ENCODE data around the gene EMX2. TPM values are rescaled to one million over a fixed set of nuclear protein-coding genes. Genes with fewer than 3 reads are reported as not detected.

EMX2 gene
- total RNA-seq (not detected in 2 replicates), polyA plus RNA-seq (not detected in 2 replicates), polyA minus RNA-seq (not detected in 2 replicates), Bru-seq, nascent RNA (not detected), BruChase-seq, experiment 1, labeled RNA remaining after a 6-hour chase (not detected), BruChase-seq, experiment 2, labeled RNA remaining after a 2-hour chase (not detected)
- polyA plus RNA-seq (2011; cell fraction: cytosol; rRNA removed): not detected in 2 replicates
- not detected in 2 replicates for polyA plus RNA-seq (2011; cell fraction: nucleus; rRNA removed)
- not detected in 2 replicates for polyA plus RNA-seq (2012)
- not detected for polyA minus RNA-seq (2011; cell fraction: cytosol; rRNA and poly(A)+ RNA removed)
- polyA minus RNA-seq (2011; cell fraction: nucleus; rRNA and poly(A)+ RNA removed): not detected in 2 replicates
- long read RNA-seq: 0 reads

DNA sequence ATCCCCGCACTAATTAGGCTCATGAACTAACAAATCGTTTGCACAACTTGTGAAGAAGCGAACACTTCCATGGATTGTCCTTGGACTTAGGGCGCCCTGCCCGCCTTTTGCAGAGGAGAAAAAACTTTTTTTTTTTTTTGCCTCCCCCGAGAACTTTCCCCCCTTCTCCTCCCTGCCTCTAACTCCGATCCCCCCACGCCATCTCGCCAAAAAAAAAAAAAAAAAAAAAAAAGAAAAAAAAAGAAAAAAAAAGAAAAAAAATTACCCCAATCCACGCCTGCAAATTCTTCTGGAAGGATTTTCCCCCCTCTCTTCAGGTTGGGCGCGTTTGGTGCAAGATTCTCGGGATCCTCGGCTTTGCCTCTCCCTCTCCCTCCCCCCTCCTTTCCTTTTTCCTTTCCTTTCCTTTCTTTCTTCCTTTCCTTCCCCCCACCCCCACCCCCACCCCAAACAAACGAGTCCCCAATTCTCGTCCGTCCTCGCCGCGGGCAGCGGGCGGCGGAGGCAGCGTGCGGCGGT is at the start of gene EMX2:
TSS of gene EMX2 (plus strand) at position 41 of the 519 bp plus-strand sequence. CDS start 522 bp downstream, outside the sequence.
- Histone ChIP-seq H3K79me2 (ENCODE audit: control insufficient read depth, insufficient read depth, low read length) (no peaks in the 10 kb centered on the region), H3K9me3 (replicated peaks; ENCODE audit: control insufficient read depth, insufficient read depth, low read length) (no peaks in the 10 kb centered on the region), H3K4me1 (ENCODE audit: control insufficient read depth, extremely low read depth, insufficient read depth, low read length) (peaks cover 2% of the 10 kb centered on the region), H3K9me1 (replicated peaks; ENCODE audit: control insufficient read depth, extremely low read depth, insufficient read depth, low read length) (no peaks in the 10 kb centered on the region), H3K36me3 (ENCODE audit: control insufficient read depth in 2 of 2, extremely low read depth in 1 of 2, insufficient read depth in 2 of 2, low read length in 2 of 2) (no peaks in the 10 kb centered on the region), H3K4me2 (ENCODE audit: insufficient read depth, low read length) (no peak within 1 kb of the TSS), H3K27ac (ENCODE audit: insufficient read depth, low read depth, low read length) (no peak within 1 kb of the TSS), H2AFZ (ENCODE audit: low read depth, low read length) (no peak within 1 kb of the TSS), H4K20me1 (replicated peaks; ENCODE audit: control insufficient read depth, extremely low read depth, insufficient read depth, low read length) (no peaks in the 10 kb centered on the region), H3K4me3 (replicated peaks in 1 of 3; ENCODE audit: insufficient read depth in 1 of 3, low read depth in 1 of 3, low read length in 3 of 3) (no peak within 1 kb of the TSS), H3K9ac (replicated peaks; ENCODE audit: extremely low read depth, insufficient read depth, low read length) (no peak within 1 kb of the TSS), H3K27me3 (ENCODE audit: control insufficient read depth in 2 of 2, insufficient read depth in 2 of 2, low read length in 2 of 2) (peaks cover 89 to 97% of the 10 kb centered on the region in 2 experiments)
- ChIA-PET POLR2A (no interaction called here), CTCF (interaction anchor here (0.9 to 1.2 kb wide), 3 partner anchors 8 to 100 kb away, joined by 3 to 5 read pairs (median 4); no protein-coding TSS in a partner anchor)
- no peak for TF ChIP-seq FOS (IDR thresholded peaks at IDR 0.05; ENCODE audit: borderline replicate concordance, insufficient read depth, low read length)
- TF ChIP-seq EZH2 (IDR thresholded peaks at IDR 0.05; ENCODE audit: borderline replicate concordance, low read depth, low read length, severe bottlenecking): no peak
- no peak for TF ChIP-seq MYC (IDR thresholded peaks at IDR 0.05; ENCODE audit: low read depth, low read length)
- no peak for TF ChIP-seq JUN (IDR thresholded peaks at IDR 0.05; ENCODE audit: borderline replicate concordance, insufficient read depth, insufficient read length, low read depth)
- TF ChIP-seq POLR2AphosphoS5 (IDR thresholded peaks at IDR 0.05; ENCODE audit: insufficient read depth, low read depth, low read length): no peak
- no peak for TF ChIP-seq POLR2A (IDR thresholded peaks at IDR 0.05; ENCODE audit: low read depth, low read length)
- TF ChIP-seq, protein P1, sequence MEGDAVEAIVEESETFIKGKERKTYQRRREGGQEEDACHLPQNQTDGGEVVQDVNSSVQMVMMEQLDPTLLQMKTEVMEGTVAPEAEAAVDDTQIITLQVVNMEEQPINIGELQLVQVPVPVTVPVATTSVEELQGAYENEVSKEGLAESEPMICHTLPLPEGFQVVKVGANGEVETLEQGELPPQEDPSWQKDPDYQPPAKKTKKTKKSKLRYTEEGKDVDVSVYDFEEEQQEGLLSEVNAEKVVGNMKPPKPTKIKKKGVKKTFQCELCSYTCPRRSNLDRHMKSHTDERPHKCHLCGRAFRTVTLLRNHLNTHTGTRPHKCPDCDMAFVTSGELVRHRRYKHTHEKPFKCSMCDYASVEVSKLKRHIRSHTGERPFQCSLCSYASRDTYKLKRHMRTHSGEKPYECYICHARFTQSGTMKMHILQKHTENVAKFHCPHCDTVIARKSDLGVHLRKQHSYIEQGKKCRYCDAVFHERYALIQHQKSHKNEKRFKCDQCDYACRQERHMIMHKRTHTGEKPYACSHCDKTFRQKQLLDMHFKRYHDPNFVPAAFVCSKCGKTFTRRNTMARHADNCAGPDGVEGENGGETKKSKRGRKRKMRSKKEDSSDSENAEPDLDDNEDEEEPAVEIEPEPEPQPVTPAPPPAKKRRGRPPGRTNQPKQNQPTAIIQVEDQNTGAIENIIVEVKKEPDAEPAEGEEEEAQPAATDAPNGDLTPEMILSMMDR (IDR thresholded peaks at IDR 0.05; ENCODE audit: extremely low read depth in 1 of 2, insufficient read depth in 1 of 2, low read depth in 1 of 2, low read length in 2 of 2): no peak
- TF ChIP-seq, protein P2, sequence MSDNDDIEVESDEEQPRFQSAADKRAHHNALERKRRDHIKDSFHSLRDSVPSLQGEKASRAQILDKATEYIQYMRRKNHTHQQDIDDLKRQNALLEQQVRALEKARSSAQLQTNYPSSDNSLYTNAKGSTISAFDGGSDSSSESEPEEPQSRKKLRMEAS (IDR thresholded peaks at IDR 0.05; ENCODE audit: insufficient read depth, insufficient read length): no peak
- no peak for TF ChIP-seq GATA2 (IDR thresholded peaks at IDR 0.05; ENCODE audit: insufficient read depth, insufficient read length, low read depth, low read length)
- BruUV-seq (replicated peaks): no TSS peak
- FAIRE-seq (no peak), DNase-seq (ENCODE audit: low read depth, low spot score) (no peak)
- intact Hi-C loops (cut with micrococcal nuclease): loop anchor here (5.0 kb wide), 1 partner anchor 85 kb away; no protein-coding TSS in a partner anchor
- dilution Hi-C loops (cut with MboI; ENCODE audit: extremely low pct_ligation_motif_present, low sequenced_read_pairs): no loop called here
